Uterus (tissue), 4 donors: ENCODE measurements around the gene PRELID3B. TPM values are rescaled to one million over a fixed set of nuclear protein-coding genes. Genes with fewer than 3 reads are reported as not detected.

Experiments used
- DNase-seq, 2 donors: peaks; one replicate each; pipeline ENCODE4 v3.0.0-alpha.2; 2019 to 2020
- H3K27ac ChIP-seq, 2 donors: fragments of 200-600 bp; sonication (generic); 1 replicate in 1 of 2; 2 replicates in 1 of 2; pipeline ENCODE4 v1.5.1; 2016 to 2018
- H3K27me3 ChIP-seq, 2 donors: fragments of 200-600 bp; sonication (generic); one replicate each; pipeline ENCODE4 v1.5.1; 2018 to 2019; ENCODE audit warnings: control low read depth in 1 of 2
- H3K36me3 ChIP-seq, 2 donors: fragments of 200-600 bp; sonication (generic); one replicate each; pipeline ENCODE4 v1.5.1; 2019; ENCODE audit warnings: control low read depth in 1 of 2
- H3K4me1 ChIP-seq, 2 donors: fragments of 200-600 bp; sonication (generic); one replicate each; pipeline ENCODE4 v1.5.1; 2018 to 2019; ENCODE audit warnings: control low read depth in 1 of 2
- H3K4me3 ChIP-seq, 2 donors: fragments of 200-600 bp; sonication (generic); 1 replicate in 1 of 2; 2 replicates in 1 of 2; pipeline ENCODE4 v1.5.1; 2018 to 2019; ENCODE audit warnings: mild to moderate bottlenecking in 1 of 2
- H3K9me3 ChIP-seq, 2 donors: fragments of 200-600 bp; sonication (generic); one replicate each; pipeline ENCODE4 v1.5.1; 2019; ENCODE audit warnings: control low read depth in 1 of 2
- POLR2A ChIP-seq, 2 donors: fragments of 450-650 bp; IDR thresholded peaks; one replicate each; pipeline ENCODE4 v1.6.1; 2016; ENCODE audit warnings: antibody characterized with exemption in 2 of 2, mild to moderate bottlenecking in 1 of 2, moderate library complexity in 1 of 2
- intact Hi-C: fragments of 100-400 bp; cut with DNase I; formaldehyde crosslinking; loops from one replicate; pipeline ENCODE4 v1.15.1; 2023; ENCODE audit warnings: low total_unique reads
- total RNA-seq, 4 donors: library from RNA; depleted of rRNA in 3 of 4; stranded (reverse); fragments of >200 nt in 3 of 4; gene quantifications; one replicate each; pipeline versions ENCODE4 v1.1.0 to v1.2.4, GENCODE V29; 2014 to 2023
- TF ChIP-seq, protein P1 (sequence below), 4 experiments: fragments of 200-600 bp in 2 of 4; fragments of 450-650 bp in 2 of 4; sonication (generic) in 2 of 4; IDR thresholded peaks; one replicate each; pipeline ENCODE4 v1.5.1; 2016 to 2019; ENCODE audit warnings: antibody characterized with exemption in 4 of 4, mild to moderate bottlenecking in 2 of 4, moderate library complexity in 1 of 4
- donor health status: DM: yes; HTN: yes; CAD: no.

PRELID3B gene
- total RNA-seq, 4 donors from 2014 or later: 13.3 to 44.3 (median 31.9) TPM

DNA sequence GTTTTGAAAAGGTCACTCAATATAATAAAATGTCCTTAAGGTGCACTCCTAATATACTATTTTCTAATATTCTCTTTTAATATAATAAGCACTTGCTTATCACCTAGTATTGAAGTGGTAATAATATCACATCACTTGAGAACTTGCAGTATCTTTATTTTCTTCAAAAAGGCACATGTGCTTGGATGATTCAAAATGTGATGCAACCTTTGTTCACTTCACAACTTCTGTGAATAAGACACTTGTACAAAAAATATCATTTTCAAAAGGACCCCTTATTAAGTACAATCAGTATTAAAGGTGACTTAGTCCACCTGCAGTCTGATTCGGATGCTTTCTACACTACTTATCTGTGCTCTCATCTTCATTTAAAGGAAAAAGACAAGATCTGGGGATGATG is 3.4 kb downstream of the PRELID3B start:
- Histone ChIP-seq H3K27ac (no peak overlapping the region), H3K36me3 (no peaks in the 10 kb centered on the region), H3K9me3 (no peaks in the 10 kb centered on the region), H3K27me3 (no peaks in the 10 kb centered on the region), H3K4me3 (no peak overlapping the region), H3K4me1 (no peaks in the 10 kb centered on the region)
- TF ChIP-seq, protein P1, sequence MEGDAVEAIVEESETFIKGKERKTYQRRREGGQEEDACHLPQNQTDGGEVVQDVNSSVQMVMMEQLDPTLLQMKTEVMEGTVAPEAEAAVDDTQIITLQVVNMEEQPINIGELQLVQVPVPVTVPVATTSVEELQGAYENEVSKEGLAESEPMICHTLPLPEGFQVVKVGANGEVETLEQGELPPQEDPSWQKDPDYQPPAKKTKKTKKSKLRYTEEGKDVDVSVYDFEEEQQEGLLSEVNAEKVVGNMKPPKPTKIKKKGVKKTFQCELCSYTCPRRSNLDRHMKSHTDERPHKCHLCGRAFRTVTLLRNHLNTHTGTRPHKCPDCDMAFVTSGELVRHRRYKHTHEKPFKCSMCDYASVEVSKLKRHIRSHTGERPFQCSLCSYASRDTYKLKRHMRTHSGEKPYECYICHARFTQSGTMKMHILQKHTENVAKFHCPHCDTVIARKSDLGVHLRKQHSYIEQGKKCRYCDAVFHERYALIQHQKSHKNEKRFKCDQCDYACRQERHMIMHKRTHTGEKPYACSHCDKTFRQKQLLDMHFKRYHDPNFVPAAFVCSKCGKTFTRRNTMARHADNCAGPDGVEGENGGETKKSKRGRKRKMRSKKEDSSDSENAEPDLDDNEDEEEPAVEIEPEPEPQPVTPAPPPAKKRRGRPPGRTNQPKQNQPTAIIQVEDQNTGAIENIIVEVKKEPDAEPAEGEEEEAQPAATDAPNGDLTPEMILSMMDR (IDR thresholded peaks at IDR 0.05): no peak
- TF ChIP-seq POLR2A (IDR thresholded peaks at IDR 0.05): no peak
- DNase-seq: no peak
- intact Hi-C loops: no loop called here

DNA sequence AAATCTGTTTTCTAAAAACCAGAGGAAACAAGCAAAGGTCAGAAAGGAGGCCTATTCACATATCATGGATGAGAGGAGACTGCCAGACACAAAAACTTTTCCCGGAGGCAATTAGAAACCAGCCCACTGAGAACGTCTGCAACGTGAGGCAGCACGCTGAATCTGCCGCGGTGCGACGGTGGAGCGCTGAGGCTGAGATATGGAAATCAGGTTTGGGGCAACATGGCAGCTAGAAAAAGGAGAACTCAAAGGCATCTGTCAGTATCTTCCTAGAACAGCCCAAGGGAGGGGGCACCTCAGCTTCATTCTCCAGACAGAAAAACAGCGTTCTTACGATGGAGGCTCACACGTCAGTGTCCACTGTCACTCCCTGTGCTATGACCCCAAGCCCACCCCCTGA is 5.2 kb downstream of the PRELID3B start:
- Histone ChIP-seq H3K27me3 (no peaks in the 10 kb centered on the region), H3K4me3 (no peak overlapping the region), H3K36me3 (no peaks in the 10 kb centered on the region), H3K27ac (no peak overlapping the region), H3K9me3 (no peaks in the 10 kb centered on the region), H3K4me1 (no peaks in the 10 kb centered on the region)
- no peak for DNase-seq
- no peak for TF ChIP-seq POLR2A (IDR thresholded peaks at IDR 0.05)
- TF ChIP-seq, protein P1 (IDR thresholded peaks at IDR 0.05): no peak
- intact Hi-C loops: no loop called here

DNA sequence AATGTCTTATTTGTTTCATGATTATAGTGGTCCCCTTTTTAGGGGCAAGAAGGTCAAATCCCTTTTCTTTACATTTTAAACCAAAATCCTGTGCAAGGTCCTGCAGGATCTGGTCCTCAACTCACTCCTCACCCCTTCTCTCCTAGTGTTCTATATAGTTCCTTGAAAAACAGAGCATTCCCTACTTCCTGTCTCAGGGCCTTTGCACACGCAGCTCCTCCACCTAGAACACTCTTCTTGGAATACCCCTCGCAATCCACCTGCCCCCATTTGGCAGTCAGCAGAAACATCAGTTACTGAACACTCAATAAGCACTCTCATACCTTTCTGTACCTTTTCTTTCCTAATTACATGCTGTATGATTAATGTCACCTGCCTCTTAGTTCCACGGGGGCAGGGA is 7.2 kb downstream of the PRELID3B start:
- DNase-seq: no peak
- intact Hi-C loops: no loop called here
- no peaks in the 10 kb centered on the region for H3K27me3 ChIP-seq

DNA sequence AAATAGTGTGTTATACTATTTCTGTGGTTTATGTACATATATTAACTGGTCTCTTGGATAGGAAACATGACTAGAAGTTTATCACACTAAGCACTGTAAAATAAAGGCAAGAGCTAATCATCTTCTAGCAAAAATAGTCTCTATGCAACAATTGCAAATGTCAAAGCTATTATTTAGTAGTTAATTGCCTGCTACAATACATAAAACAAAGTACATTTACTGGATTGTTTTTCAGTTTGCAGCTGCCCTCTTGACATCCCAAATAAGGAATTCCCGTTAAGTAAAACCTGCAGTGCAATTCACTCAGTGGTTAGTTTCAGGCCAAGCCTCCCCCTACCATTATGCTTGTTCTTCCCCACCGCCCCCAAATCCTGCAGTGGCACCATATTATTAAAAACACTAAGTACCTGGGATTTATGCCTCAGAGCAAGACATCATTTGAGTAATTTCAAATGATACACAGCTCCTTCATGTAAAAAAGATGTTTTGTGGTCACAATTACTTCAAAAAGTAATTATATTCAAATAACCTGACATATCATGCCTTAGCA is 8.9 kb downstream of the PRELID3B start:
- Histone ChIP-seq H3K9me3 (no peaks in the 10 kb centered on the region), H3K4me3 (no peak overlapping the region)

More for the DNA sequence above, 7.2 kb downstream of the PRELID3B start:
- H3K36me3 ChIP-seq: no peaks in the 10 kb centered on the region
- TF ChIP-seq POLR2A (IDR thresholded peaks at IDR 0.05): no peak
- TF ChIP-seq, protein P1 (IDR thresholded peaks at IDR 0.05): no peak
- peaks cover 0 to 5% of the 10 kb centered on the region in 2 donors for H3K4me1 ChIP-seq
- no peak overlapping the region for H3K4me3 ChIP-seq
- no peak overlapping the region for H3K27ac ChIP-seq
- no peaks in the 10 kb centered on the region for H3K9me3 ChIP-seq

DNA sequence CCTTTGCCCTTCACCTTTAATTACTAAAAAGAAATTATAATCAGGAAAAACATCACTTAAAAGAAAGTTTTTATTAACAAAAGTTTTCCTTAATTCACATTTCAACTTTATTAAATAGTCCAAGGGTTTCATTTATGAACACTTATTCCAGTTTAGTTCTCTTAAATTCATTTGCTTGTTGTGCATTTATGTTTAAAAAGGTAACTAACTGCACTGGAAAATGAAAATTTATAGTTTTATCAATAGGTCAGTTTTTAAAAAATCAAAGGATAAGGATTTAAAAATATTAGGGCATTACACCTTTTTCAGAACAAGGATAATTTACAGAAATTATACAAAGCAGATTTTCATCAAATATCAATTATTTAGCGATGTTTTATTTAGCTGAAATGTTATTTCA is 9.5 kb downstream of the PRELID3B start:
- Histone ChIP-seq H3K9me3 (no peaks in the 10 kb centered on the region), H3K27me3 (no peaks in the 10 kb centered on the region), H3K36me3 (no peaks in the 10 kb centered on the region), H3K4me3 (no peak overlapping the region), H3K27ac (peak overlapping the region; percentile 83 to 88), H3K4me1 (peaks cover 0 to 5% of the 10 kb centered on the region in 2 donors)
- TF ChIP-seq, protein P1 (IDR thresholded peaks at IDR 0.05): no peak
- no peak for TF ChIP-seq POLR2A (IDR thresholded peaks at IDR 0.05)
- intact Hi-C loops: no loop called here
- DNase-seq: no peak

More for the DNA sequence above, 8.9 kb downstream of the PRELID3B start:
- no peak overlapping the region for H3K27ac ChIP-seq
- H3K4me1 ChIP-seq: peaks cover 0 to 5% of the 10 kb centered on the region in 2 donors
- intact Hi-C loops: no loop called here
- no peak for DNase-seq
- H3K27me3 ChIP-seq: no peaks in the 10 kb centered on the region
- TF ChIP-seq POLR2A (IDR thresholded peaks at IDR 0.05): no peak
- TF ChIP-seq, protein P1 (IDR thresholded peaks at IDR 0.05): no peak
- H3K36me3 ChIP-seq: no peaks in the 10 kb centered on the region
